ENCODE results near the gene SRPRB. TPM values are rescaled to one million over a fixed set of nuclear protein-coding genes. Genes with fewer than 3 reads are reported as not detected.

The SRPRB gene
- total RNA-seq, 1 donor from 2014 or later = 22.9 TPM

- TF ChIP-seq CTCF (IDR thresholded peaks at IDR 0.05; ENCODE audit: unreplicated experiment) = no peak
- Mint-ChIP-seq H3K4me3 (ENCODE audit: unreplicated experiment) (no peak overlapping the region), H3K4me1 (ENCODE audit: unreplicated experiment) (peaks cover 9% of the 10 kb centered on the region), H3K36me3 (ENCODE audit: low read depth, unreplicated experiment) (no peaks in the 10 kb centered on the region), H3K9me3 (ENCODE audit: unreplicated experiment) (no peaks in the 10 kb centered on the region), H3K27me3 (ENCODE audit: unreplicated experiment) (peaks cover 8% of the 10 kb centered on the region), H3K27ac (ENCODE audit: unreplicated experiment) (no peak overlapping the region)
- DNase-seq (ENCODE audit: low spot score) = no peak
These were observed 50.7 kb downstream of the SRPRB start for GRCh38 chr3:133856316-133856715.

- Mint-ChIP-seq H3K36me3 (ENCODE audit: low read depth, unreplicated experiment) (no peaks in the 10 kb centered on the region), H3K4me3 (ENCODE audit: unreplicated experiment) (no peak overlapping the region), H3K27me3 (ENCODE audit: unreplicated experiment) (peaks cover 7% of the 10 kb centered on the region), H3K9me3 (ENCODE audit: unreplicated experiment) (no peaks in the 10 kb centered on the region), H3K4me1 (ENCODE audit: unreplicated experiment) (peaks cover 7% of the 10 kb centered on the region), H3K27ac (ENCODE audit: unreplicated experiment) (no peak overlapping the region)
- no peak for TF ChIP-seq CTCF (IDR thresholded peaks at IDR 0.05; ENCODE audit: unreplicated experiment)
- DNase-seq (ENCODE audit: low spot score) = no peak
These were observed 52.2 kb downstream of the SRPRB start for GRCh38 chr3:133857767-133858166.

- H3K36me3 Mint-ChIP-seq (ENCODE audit: low read depth, unreplicated experiment) = no peaks in the 10 kb centered on the region
- TF ChIP-seq CTCF (IDR thresholded peaks at IDR 0.05; ENCODE audit: unreplicated experiment) = no peak
- DNase-seq (ENCODE audit: low spot score) = no peak
- H3K27me3 Mint-ChIP-seq (ENCODE audit: unreplicated experiment) = peaks cover 5% of the 10 kb centered on the region
- H3K9me3 Mint-ChIP-seq (ENCODE audit: unreplicated experiment) = no peaks in the 10 kb centered on the region
- no peak overlapping the region for H3K27ac Mint-ChIP-seq (ENCODE audit: unreplicated experiment)
- H3K4me3 Mint-ChIP-seq (ENCODE audit: unreplicated experiment) = no peak overlapping the region
- H3K4me1 Mint-ChIP-seq (ENCODE audit: unreplicated experiment) = no peaks in the 10 kb centered on the region
These were observed 54.0 kb downstream of the SRPRB start for GRCh38 chr3:133859381-133860234.

GRCh38 chr3:133860519-133860918 is 54.9 kb downstream of the SRPRB start:
- no peak for TF ChIP-seq CTCF (IDR thresholded peaks at IDR 0.05; ENCODE audit: unreplicated experiment)
- no peaks in the 10 kb centered on the region for H3K9me3 Mint-ChIP-seq (ENCODE audit: unreplicated experiment)
- H3K4me3 Mint-ChIP-seq (ENCODE audit: unreplicated experiment) = no peak overlapping the region
- no peaks in the 10 kb centered on the region for H3K36me3 Mint-ChIP-seq (ENCODE audit: low read depth, unreplicated experiment)
- DNase-seq (ENCODE audit: low spot score) = no peak
- no peak overlapping the region for H3K27ac Mint-ChIP-seq (ENCODE audit: unreplicated experiment)
- H3K27me3 Mint-ChIP-seq (ENCODE audit: unreplicated experiment) = peaks cover 5% of the 10 kb centered on the region
- no peaks in the 10 kb centered on the region for H3K4me1 Mint-ChIP-seq (ENCODE audit: unreplicated experiment)

GRCh38 chr3:133862161-133862560 is 56.5 kb downstream of the SRPRB start:
- H3K27ac Mint-ChIP-seq (ENCODE audit: unreplicated experiment) = no peak overlapping the region
- H3K4me1 Mint-ChIP-seq (ENCODE audit: unreplicated experiment) = no peaks in the 10 kb centered on the region
- no peaks in the 10 kb centered on the region for H3K36me3 Mint-ChIP-seq (ENCODE audit: low read depth, unreplicated experiment)
- H3K9me3 Mint-ChIP-seq (ENCODE audit: unreplicated experiment) = no peaks in the 10 kb centered on the region
- TF ChIP-seq CTCF (IDR thresholded peaks at IDR 0.05; ENCODE audit: unreplicated experiment) = no peak
- peaks cover 5% of the 10 kb centered on the region for H3K27me3 Mint-ChIP-seq (ENCODE audit: unreplicated experiment)
- H3K4me3 Mint-ChIP-seq (ENCODE audit: unreplicated experiment) = no peak overlapping the region
- DNase-seq (ENCODE audit: low spot score) = no peak
